Colonic mucosa (tissue), 4 donors: ENCODE measurements around the gene UGGT2. TPM values are rescaled to one million over a fixed set of nuclear protein-coding genes. Genes with fewer than 3 reads are reported as not detected.

ENCODE experiments used
- DNase-seq: peaks from one replicate; pipeline ENCODE4 v3.0.0-alpha.2; 2020
- H3K27ac ChIP-seq: fragments of 200-600 bp; one replicate; pipeline ENCODE4 v1.8.0; 2021
- H3K27me3 ChIP-seq: fragments of 200-600 bp; one replicate; pipeline ENCODE4 v1.8.0; 2021
- H3K36me3 ChIP-seq: fragments of 200-600 bp; one replicate; pipeline ENCODE4 v1.8.0; 2021
- H3K4me1 ChIP-seq: fragments of 200-600 bp; one replicate; pipeline ENCODE4 v1.8.0; 2021; ENCODE audit warnings: mild to moderate bottlenecking
- H3K4me3 ChIP-seq: fragments of 200-600 bp; one replicate; pipeline ENCODE4 v1.8.0; 2021
- H3K9ac ChIP-seq, 2 donors: one replicate each; pipeline ENCODE4 v1.7.0; 2013; ENCODE audit warnings: control low read depth in 2 of 2, low read depth in 2 of 2, low read length in 2 of 2
- H3K9me3 ChIP-seq: fragments of 200-600 bp; one replicate; pipeline ENCODE4 v1.8.0; 2021
- intact Hi-C: fragments of 100-400 bp; cut with DNase I; formaldehyde crosslinking; loops from one replicate; pipeline ENCODE4 v1.14.1; 2022
- total RNA-seq, 2 donors: library from RNA; stranded (reverse); fragmentation: NEBNext Ultra II Directional in 1 of 2; extraction: Animal tissue kit (Norgen Biotek cat#: 25700) in 1 of 2; gene quantifications; one replicate each; pipeline ENCODE4 v1.2.1, GENCODE V29; 2021
- TF ChIP-seq, protein P1 (sequence below): fragments of 200-600 bp; IDR thresholded peaks from one replicate; pipeline ENCODE4 v1.8.0; 2022; ENCODE audit warnings: antibody characterized with exemption, mild to moderate bottlenecking
- donor health status: healthy.
- donor health status: DM: no; HTN: no; CAD: no.
- donor health status: DM: no; HTN: no; CAD: no.

Gene UGGT2
- total RNA-seq = 10 to 100 TPM; 16.3 to 18.0 TPM

GRCh38 chr13:96053003-96053703, at the start of gene UGGT2:
Gene UGGT2, minus strand, starts transcription at chr13:96053401. Its CDS starts 89 bp downstream, at chr13:96053312.
- H3K27me3 ChIP-seq = no peaks in the 10 kb centered on the region
- H3K36me3 ChIP-seq = no peaks in the 10 kb centered on the region
- peak; percentile 95 for DNase-seq
- H3K9ac ChIP-seq = peak within 1 kb of the TSS; percentile 81 to 85
- H3K27ac ChIP-seq = peak within 1 kb of the TSS; percentile 61
- H3K9me3 ChIP-seq = no peaks in the 10 kb centered on the region
- no peaks in the 10 kb centered on the region for H3K4me1 ChIP-seq
- intact Hi-C loops = no loop called here
- TF ChIP-seq, protein P1, sequence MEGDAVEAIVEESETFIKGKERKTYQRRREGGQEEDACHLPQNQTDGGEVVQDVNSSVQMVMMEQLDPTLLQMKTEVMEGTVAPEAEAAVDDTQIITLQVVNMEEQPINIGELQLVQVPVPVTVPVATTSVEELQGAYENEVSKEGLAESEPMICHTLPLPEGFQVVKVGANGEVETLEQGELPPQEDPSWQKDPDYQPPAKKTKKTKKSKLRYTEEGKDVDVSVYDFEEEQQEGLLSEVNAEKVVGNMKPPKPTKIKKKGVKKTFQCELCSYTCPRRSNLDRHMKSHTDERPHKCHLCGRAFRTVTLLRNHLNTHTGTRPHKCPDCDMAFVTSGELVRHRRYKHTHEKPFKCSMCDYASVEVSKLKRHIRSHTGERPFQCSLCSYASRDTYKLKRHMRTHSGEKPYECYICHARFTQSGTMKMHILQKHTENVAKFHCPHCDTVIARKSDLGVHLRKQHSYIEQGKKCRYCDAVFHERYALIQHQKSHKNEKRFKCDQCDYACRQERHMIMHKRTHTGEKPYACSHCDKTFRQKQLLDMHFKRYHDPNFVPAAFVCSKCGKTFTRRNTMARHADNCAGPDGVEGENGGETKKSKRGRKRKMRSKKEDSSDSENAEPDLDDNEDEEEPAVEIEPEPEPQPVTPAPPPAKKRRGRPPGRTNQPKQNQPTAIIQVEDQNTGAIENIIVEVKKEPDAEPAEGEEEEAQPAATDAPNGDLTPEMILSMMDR = no peak
- peak within 1 kb of the TSS; percentile 85 for H3K4me3 ChIP-seq

DNA sequence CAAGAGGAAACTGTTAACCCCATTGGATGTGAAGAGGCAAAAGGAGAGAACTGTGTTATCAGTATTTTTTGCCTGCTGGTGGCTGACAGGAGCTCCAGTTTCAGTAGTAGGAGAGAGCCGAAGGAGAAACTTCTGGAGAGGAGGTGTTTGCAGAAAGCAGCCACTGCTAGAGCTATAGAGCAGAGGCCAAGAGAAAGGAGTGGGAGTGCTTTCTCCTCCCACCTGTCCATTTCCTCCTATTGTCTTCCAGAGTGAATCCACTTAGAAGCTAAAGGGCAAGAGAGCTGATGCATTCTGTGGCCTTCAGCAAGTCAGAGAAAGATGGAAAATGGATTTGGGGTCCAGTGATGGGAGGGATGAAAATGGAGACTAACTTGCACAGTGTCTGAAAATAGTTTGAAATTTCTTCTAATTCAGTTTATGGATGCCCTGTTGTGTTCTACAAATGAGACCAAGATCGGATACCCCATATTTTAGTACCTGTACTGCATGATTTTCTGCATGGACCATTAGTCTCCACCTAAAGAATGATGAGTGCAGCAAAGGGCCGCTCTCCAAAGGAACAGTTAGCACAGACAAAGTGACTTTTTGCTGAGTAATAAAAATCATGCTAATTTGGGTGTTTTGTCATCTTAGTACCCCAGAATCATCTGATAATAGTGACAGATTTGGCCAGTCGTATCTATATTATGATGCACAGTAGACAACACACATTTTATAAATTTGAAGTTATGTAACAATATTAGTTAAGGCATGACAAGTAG, 47.4 kb upstream of the UGGT2 start:
- TF ChIP-seq, protein P1 = no peak
- Histone ChIP-seq H3K4me3 (no peak overlapping the region), H3K9ac (no peak overlapping the region), H3K9me3 (no peaks in the 10 kb centered on the region), H3K4me1 (no peaks in the 10 kb centered on the region), H3K36me3 (no peaks in the 10 kb centered on the region), H3K27ac (no peak overlapping the region), H3K27me3 (no peaks in the 10 kb centered on the region)
- intact Hi-C loops = no loop called here
- DNase-seq = no peak

- no peaks in the 10 kb centered on the region for H3K4me1 ChIP-seq
- intact Hi-C loops = no loop called here
Observed at GRCh38 chr13:96093296-96094006, 40.2 kb upstream of the UGGT2 start.

DNA sequence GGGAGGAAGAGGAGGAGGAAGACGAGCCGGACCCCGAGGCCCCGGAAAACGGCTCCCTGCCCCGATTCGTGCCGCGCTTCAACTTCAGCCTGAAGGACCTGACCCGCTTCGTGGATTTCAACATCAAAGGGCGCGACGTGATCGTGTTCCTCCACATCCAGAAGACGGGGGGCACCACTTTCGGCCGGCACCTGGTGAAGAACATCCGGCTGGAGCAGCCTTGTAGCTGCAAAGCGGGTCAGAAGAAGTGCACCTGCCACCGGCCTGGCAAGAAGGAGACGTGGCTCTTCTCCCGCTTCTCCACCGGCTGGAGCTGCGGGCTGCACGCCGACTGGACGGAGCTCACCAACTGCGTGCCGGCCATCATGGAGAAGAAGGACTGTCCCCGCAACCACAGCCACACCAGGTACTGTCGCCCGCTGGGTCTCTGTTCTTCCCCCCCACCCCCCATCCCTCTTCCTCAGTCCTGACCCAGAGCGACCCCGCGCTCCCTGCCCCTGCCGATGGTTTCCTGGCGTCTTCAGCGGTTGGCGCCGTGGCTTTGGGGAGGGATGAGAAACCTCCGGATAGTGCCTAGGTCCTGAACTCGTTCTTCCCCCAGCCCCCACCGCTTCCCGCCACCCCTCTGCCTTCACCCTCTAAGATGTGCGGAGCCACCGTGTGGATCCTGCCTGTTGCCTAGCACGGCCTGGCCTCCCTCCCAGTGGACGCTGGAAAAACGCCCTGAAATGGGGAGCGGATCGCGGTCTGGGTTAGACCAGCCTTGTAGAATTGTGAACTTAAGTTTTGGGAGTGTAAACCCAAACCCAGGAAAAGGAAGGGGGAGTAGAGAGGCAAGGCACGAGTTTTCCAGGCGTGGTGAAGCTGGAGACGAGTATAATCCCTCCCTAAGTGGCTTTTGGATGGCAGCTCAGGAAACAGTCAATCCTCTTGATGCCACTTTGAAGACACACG, 38.2 kb upstream of the UGGT2 start:
- no peak for DNase-seq
- H3K27ac ChIP-seq = no peak overlapping the region

More at GRCh38 chr13:96093296-96094006, 40.2 kb upstream of the UGGT2 start:
- H3K9ac ChIP-seq = no peak overlapping the region
- no peaks in the 10 kb centered on the region for H3K9me3 ChIP-seq
- TF ChIP-seq, protein P1 = no peak
- no peak for DNase-seq
- H3K27me3 ChIP-seq = peaks cover 41% of the 10 kb centered on the region
- H3K27ac ChIP-seq = no peak overlapping the region
- no peaks in the 10 kb centered on the region for H3K36me3 ChIP-seq
- no peak overlapping the region for H3K4me3 ChIP-seq

More for the DNA sequence above, 38.2 kb upstream of the UGGT2 start:
- Histone ChIP-seq H3K36me3 (no peaks in the 10 kb centered on the region), H3K27me3 (peaks cover 46% of the 10 kb centered on the region), H3K4me3 (no peak overlapping the region), H3K9ac (no peak overlapping the region), H3K4me1 (no peaks in the 10 kb centered on the region), H3K9me3 (no peaks in the 10 kb centered on the region)
- intact Hi-C loops = no loop called here
- TF ChIP-seq, protein P1 = no peak
